NCI-H526 treated with DMSO at 0.1 percent for 48 hours (cell line): ENCODE data around the gene NR2F6.

ENCODE experiments used
- DNase-seq: peaks from one replicate; lab custom pipeline; 2025; lab: John Stamatoyannopoulos, UW

Gene NR2F6

DNA sequence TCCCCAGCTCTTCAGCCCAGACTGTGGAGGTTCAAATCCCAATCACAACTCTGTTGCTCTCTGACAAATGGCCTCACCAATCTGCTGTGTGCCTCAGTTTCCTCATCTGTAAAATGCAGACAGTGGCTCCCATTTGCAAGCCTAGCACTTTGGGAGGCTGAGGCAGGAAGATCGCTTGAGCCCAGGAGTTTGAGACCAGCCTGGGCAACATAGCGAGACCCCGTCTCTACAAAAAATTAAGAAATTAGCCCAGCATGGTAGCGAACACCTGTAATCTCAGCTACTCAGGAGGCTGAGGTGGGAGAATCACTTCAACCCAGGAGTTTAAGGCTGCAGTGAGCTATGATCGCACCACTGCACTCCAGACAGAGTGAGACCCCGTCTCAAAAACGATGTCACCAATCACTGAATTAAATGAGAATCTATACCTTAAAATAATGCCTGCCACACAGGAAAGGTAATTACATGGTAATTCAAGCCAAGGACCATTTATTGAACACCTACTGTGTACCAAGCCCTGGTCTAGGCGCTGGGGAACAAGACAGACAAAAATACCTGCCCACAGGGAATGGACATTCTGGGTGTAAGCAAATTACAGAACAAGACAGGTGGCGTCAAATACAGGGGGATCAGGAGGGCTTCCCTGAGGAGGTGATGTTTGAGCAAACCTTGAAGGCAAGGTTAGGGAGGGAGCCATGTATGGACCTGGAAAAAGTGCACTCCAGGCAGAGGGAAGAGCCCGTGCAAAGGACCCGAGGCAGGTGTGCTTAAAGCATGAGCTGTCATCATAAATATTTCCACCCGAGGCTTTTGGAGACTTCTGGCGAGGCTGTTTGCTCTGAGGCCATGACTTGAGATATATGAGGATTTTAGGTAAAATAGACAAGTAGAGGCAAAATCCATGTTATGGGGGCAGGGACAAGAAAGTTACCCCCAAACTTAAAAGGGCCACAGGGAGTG lies 7.7 kb downstream of the NR2F6 start:
- no peak for DNase-seq

- no peak for DNase-seq
These were observed 8.7 kb downstream of the NR2F6 start for GRCh38 chr19:17236811-17237543.

DNA sequence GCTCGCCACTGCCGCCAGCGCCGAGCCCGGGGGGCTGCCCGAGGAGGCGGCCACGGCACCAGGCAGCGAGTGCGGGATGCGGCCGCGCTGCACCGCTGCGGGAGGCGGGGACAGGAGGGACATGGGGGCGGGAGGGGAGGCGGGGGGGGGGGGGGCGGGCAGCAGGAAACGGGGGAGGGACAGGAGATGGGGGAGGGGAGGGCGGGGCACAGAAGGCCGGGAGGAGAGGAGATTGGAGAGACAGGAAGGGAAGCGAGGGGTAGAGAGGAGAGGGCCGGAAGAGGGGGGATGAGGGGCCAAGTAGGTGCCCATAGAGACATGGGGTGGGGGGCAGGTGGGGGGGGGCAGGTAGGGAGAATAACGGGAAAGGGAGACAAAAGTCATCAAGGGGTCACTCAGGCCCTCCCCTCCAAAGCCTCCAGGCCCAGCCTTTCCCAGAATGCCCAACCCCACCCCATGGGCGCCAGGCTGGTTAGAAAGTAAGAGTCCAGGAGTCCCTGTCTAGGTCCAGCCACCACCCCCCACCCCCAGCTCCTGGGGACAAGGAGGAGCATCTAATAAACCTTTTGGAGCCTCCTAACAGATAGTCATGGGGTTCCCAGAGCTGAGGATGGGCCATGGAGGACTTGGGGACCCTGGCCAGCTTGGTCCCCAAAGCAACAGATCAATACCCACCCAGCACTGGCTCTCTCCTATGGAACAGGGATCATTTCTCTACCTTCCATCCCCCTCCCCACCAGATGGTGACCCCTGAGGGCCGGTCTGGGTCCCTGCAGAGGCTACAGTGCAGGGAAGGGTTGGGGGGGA lies 9.5 kb downstream of the NR2F6 start:
- no peak for DNase-seq

GRCh38 chr19:17235300-17235970 lies 10.3 kb downstream of the NR2F6 start:
- no peak for DNase-seq

- no peak for DNase-seq
These were observed 10.8 kb downstream of the NR2F6 start for GRCh38 chr19:17234911-17235299.

DNA sequence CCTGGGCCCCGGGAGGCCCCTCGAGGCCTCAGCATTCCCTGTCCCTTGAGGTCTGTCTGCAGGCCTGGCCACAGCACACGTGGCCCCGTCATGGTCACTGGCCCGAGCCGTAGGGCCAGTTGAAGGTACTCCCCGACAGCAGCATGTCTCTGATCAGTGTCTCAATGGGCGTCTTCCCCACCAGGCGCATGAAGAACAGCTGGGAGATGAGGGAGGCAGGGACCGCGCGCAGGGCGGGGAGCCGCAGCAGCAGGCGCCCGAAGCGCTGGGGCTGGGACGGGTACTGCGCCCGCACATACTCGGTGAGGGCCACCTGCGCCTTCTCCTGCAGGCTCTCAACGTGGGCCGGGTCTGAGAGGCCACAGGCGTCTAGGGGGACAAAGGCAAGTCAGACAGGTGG lies 13.5 kb downstream of the NR2F6 start:
- DNase-seq, result no peak

GRCh38 chr19:17229890-17230289 lies 15.8 kb downstream of the NR2F6 start:
- no peak for DNase-seq

- no peak for DNase-seq
These were observed 17.8 kb downstream of the NR2F6 start for GRCh38 chr19:17227798-17228367.

DNA sequence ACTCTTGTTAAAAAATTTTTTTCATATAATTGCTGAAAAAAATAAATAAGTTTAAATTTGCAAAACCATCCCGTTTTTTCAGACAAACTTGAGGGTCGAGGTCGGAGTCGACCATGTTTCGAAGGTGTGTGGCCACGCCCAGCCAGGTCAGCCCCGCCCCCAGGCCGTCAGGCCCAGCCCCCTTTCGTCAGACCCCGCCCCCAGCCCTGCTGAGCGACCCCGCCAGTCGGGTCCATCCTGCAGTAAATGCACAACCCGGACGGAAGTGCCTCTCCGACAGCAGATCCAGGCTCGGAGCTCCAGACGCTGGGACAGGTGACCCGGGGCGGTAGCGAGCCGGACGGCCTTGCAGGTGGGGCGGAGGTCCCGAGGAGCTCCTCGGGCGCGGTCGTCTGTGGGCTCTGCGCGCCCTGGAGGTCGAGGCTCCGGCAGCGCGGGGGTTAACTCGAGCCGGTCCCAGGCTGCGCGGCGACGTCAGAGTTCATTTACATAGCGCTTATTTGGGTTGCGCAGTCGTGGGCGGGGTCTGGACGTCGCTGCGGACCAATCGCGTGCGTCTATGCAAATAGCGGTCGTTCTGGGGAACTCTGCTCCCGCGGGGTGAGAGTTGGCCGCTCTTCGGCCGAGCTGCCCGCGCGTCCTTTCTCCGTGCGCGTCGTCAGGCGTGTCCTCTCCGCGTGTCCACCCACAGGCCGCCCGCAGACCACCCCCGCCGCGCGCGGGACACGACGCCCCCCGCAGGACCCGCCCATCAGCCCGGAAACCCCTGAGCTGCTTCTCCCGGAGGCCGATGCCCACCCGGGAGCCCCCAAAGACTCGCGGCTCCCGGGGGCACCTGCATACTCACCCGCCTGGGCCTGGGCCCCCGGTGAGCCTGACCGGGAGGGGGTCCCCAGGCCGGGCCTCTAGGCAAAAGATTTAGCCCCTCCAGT lies 19.5 kb downstream of the NR2F6 start, which contains the start of gene OCEL1:
TSS of gene OCEL1 (plus strand) at position 225 of the 932 bp plus-strand sequence. CDS start at position 247, 22 bp downstream.
- DNase-seq, result peak; percentile 92

- DNase-seq, result no peak
These were observed 20.7 kb downstream of the NR2F6 start for GRCh38 chr19:17225053-17225452.

DNA sequence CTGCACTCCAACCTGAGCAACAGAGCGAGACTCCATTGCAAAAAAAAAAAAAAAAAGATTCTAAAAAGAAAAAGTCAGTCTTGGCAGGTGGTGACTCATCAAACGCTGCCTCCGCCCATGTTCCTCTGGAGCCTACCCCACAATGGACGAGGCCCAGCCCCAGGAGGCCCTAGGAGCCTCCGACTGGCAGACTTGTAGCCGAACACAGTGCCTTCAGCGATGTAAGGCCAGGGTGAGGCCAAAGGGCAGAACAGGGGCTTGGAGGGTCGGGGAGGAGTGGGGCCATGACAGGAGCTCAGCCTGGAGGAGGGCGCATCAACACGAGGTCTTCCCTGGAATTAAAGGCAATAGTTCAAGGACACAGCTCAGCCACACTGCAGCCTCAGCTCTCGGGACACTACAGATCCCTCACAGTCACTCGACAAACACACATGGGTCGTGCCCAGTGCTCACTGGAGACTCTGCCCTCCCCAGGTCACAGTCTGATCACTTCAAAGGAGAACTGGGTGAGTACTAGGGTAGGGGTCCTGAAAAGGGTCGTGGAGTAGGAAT lies 25.4 kb downstream of the NR2F6 start:
- DNase-seq, result no peak

GRCh38 chr19:17219286-17219685 lies 26.4 kb downstream of the NR2F6 start:
- DNase-seq, result no peak

DNA sequence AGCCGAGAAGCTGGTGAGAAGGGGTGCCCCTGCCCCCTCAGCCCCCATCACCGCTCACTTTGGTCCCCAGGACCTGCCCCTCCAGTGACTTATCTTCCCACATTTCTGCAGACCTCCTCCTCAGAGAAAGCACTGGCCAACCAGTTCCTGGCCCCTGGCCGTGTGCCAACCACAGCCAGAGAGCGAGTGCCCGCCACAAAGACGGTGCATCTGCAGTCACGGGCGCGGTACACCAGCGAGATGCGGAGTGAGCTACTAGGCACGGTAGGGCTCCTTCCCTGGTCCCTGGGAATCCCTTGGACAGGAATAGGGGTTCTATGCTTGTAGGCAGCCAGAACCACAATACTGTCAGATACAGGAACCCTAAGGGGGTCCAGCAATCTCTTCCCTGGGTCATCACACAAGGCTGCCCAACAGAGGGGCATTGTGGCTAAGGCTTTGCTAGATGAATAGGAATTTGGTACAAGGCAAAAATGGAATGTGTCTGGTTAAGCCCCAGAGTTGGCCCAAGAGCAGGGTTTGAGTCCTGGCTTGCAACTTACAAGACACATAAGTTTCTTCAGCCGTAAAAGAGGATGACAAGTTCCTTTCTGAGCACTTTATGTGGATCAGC lies 29.6 kb downstream of the NR2F6 start:
- no peak for DNase-seq

DNA sequence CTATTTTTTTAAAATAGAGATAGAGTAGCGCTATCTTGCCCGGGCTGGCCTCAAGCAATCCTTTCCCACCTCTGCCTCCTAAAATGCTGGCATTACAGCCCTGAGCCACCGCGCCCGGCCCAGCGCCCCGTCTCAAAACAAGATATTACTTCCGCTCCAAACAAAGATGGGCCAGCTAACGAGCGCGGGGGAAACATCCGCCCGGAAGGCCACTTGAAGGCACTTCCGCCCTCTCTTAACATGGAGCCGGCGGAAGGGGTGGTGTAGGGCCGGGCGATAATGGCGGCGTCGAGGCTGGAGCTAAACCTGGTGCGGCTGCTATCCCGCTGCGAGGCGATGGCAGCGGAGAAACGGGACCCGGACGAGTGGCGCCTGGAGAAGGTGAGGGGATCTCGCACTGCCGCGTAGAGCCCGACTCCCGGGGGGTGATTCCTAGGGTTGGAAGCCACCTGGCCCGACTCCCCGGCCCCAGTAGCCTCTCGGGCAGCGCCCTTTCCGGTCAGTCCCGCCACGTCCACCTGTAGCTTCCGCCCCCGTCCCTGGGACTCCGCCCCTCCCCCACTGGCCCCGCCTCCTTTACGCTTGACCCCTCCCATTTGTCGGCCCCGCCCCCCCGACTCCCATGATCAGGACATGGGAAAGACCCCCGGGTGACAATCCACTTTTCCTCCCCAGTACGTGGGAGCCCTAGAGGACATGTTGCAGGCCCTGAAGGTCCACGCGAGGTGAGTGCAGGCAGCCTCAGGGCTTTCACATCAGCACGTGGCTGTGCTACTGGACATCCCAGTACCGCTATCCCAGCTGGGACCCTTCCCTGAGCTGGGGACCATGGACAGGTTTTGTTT lies 30.4 kb downstream of the NR2F6 start, which contains the start of gene USE1:
TSS of gene USE1 (plus strand) at position 231 of the 845 bp plus-strand sequence. CDS start at position 280, 49 bp downstream.
- peak; percentile 51 for DNase-seq

DNA sequence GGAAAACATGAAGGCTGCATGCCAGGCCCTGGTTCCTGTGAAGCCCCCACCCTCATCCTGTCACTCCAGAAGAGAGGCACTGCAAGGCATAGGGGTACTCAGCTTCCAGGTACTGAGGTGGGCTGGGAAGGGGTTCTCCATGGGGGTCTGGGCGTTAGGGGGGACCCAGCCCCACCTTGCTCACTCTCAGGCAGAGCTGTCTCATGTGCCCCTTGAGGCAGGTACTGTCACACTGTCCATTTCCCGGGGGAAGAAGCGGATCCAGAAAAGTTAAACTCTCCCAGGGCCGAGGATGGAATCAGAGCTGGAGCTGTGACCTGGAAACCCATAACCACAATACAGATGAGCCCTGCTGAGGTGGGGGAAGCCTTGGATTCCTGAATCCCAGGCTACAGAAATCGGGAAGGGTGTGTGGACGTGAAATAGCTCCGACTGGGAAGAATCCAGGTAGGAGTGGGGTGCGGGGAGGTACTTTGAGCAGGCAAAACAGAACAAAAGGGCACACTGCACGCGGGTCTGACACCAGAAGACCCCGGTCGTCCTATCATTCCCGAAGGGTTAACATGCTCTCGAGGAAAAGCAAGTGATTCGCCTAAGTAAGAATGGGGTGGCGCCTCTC lies 31.1 kb downstream of the NR2F6 start:
- DNase-seq, result no peak

DNA sequence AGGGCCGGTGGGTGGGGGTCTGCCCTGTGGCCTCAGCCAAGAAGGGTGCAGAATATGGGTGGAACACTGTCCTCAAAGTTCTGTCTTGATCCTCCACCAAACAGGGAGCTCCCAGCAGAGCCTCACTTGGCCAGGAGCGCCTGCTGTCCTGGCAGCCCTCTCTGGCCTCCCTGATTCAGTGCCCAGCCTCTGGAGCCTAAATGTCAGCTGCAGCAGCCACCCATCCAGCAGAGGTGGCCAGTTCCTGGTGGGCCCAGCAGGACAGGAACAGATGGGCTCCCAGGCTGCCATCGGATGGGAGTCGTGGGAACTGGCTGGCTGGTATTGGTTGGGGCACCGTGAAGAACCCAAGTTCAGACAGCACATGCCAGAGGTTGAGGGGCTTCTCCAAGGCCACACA lies 32.4 kb downstream of the NR2F6 start:
- no peak for DNase-seq

DNA sequence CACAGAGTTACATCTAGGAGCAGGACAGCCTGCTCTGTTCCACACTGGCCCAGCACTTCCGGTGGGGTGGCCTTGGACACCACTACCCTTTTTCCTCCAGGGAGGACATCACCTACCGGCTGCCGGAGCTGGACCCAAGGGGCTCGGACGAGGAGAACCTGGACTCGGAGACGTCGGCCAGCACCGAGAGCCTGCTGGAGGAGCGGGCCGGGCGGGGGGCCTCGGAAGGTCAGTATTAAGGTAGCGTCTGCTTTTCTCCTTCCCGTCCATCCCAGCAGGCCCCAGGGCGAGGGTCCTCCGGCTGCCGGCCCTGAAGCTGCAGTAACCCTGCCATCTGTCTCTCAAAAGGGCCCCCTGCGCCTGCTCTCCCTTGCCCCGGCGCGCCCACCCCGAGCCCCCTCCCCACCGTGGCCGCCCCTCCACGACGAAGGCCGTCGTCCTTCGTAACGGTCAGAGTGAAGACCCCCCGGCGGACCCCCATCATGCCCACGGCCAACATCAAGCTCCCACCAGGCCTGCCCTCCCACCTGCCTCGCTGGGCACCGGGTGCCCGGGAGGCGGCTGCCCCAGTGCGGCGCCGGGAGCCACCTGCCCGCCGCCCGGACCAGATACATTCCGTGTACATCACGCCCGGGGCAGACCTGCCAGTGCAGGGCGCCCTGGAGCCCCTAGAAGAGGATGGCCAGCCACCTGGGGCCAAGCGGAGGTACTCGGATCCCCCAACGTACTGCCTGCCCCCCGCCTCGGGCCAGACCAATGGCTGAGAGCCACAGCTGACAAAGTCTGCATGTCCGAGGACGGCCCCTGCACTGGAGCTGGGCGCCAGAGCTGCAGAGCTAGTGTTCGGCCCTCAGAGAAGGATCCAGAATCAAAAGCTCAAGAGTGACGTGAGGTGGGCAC lies 33.9 kb downstream of the NR2F6 start:
- no peak for DNase-seq
